Measurements from ENCODE around the gene HEMK1. TPM values are rescaled to one million over a fixed set of nuclear protein-coding genes. Genes with fewer than 3 reads are reported as not detected.
A peak's percentile ranks its signal among the peaks of the same experiment; 100 is the strongest.

Gene HEMK1
- total and polyA plus RNA-seq, 2 of the 4 experiments (the other 2 are of a cell fraction) = 17.2 to 20.8 TPM

- Histone ChIP-seq H2BK15ac (ENCODE audit: low read depth, low read length) (no peak overlapping the region), H4K8ac (ENCODE audit: low read depth in 2 of 2, low read length in 2 of 2) (no peak overlapping the region), H3K4me2 (ENCODE audit: low read depth, low read length) (no peak overlapping the region), H3K4me1 (ENCODE audit: control insufficient read depth, insufficient read depth, low read length) (peaks cover 5% of the 10 kb centered on the region), H3K23ac (ENCODE audit: low read depth, low read length) (no peak overlapping the region), H4K20me1 (ENCODE audit: insufficient read depth, low read length) (no peaks in the 10 kb centered on the region), H3K14ac (replicated peaks; ENCODE audit: low read depth, low read length) (no peak overlapping the region), H2AK5ac (ENCODE audit: low read depth, low read length) (no peak overlapping the region), H3K9ac (ENCODE audit: low read depth, low read length) (no peak overlapping the region), H3K4ac (ENCODE audit: low read depth, low read length) (no peak overlapping the region), H3K36me3 (ENCODE audit: control insufficient read depth, insufficient read depth, low read length) (peaks cover 28% of the 10 kb centered on the region; the same call in 1 of the 2 replicates), H4K91ac (ENCODE audit: insufficient read depth, low read depth, low read length) (no peak overlapping the region), H2AFZ (replicated peaks; ENCODE audit: low read length, poor library complexity) (peak overlapping the region; percentile 14), H3K56ac (ENCODE audit: extremely low read depth, insufficient read depth, low read length) (no peak overlapping the region), H2AK9ac (replicated peaks; ENCODE audit: low read depth, low read length, poor library complexity) (peak overlapping the region; percentile 29), H4K5ac (ENCODE audit: low read depth, low read length) (no peak overlapping the region), H3K27ac (ENCODE audit: insufficient read depth, low read length) (no peak overlapping the region), H3K79me1 (ENCODE audit: low read depth in 1 of 2, low read length in 2 of 2) (peaks cover 13% of the 10 kb centered on the region in 2 experiments; a peak in 3 of 4 replicates), H2BK120ac (ENCODE audit: low read depth, low read length) (no peak overlapping the region), H3K4me3 (ENCODE audit: insufficient read depth, low read depth, low read length) (no peak overlapping the region), H2BK20ac (ENCODE audit: low read depth, low read length) (no peak overlapping the region), H3K18ac (ENCODE audit: low read depth, low read length) (no peak overlapping the region), H3K9me3 (ENCODE audit: control insufficient read depth, insufficient read depth, low read length) (no peaks in the 10 kb centered on the region), H3K27me3 (ENCODE audit: control insufficient read depth, insufficient read depth, low read length) (no peaks in the 10 kb centered on the region), H2BK5ac (ENCODE audit: low read depth, low read length, poor library complexity, severe bottlenecking) (no peak overlapping the region), H3K9me1 (ENCODE audit: insufficient read depth, low read length) (peaks cover 17% of the 10 kb centered on the region)
- intact Hi-C loops (cut with micrococcal nuclease) = no loop called here
- POLR2A ChIA-PET (ENCODE audit: unreplicated experiment) = no interaction called here
- TF ChIP-seq MAFK (IDR thresholded peaks at IDR 0.05; ENCODE audit: low read depth, low read length) = no peak
- TF ChIP-seq RCOR1 (IDR thresholded peaks at IDR 0.05; ENCODE audit: insufficient replicate concordance, low read length) = no peak
- no peak for TF ChIP-seq MXI1 (IDR thresholded peaks at IDR 0.05; ENCODE audit: borderline replicate concordance, low read depth, low read length)
- no peak for TF ChIP-seq CHD1 (IDR thresholded peaks at IDR 0.05; ENCODE audit: low read depth, low read length)
- no peak for TF ChIP-seq RAD21 (IDR thresholded peaks at IDR 0.05; ENCODE audit: low read length)
- TF ChIP-seq FOS (IDR thresholded peaks at IDR 0.05; ENCODE audit: low read depth, low read length) = no peak
- no peak for TF ChIP-seq USF2 (IDR thresholded peaks at IDR 0.05; ENCODE audit: low read depth, low read length)
- no peak for TF ChIP-seq ELK1 (IDR thresholded peaks at IDR 0.05; ENCODE audit: borderline replicate concordance, low read depth, low read length)
- TF ChIP-seq BHLHE40 (IDR thresholded peaks at IDR 0.05; ENCODE audit: low read depth, low read length) = no peak
- TF ChIP-seq CTCF (conservative IDR thresholded peaks at IDR 0.05; ENCODE audit: low read depth, low read length) = no peak
- no peak for TF ChIP-seq SMC3 (IDR thresholded peaks at IDR 0.05; ENCODE audit: low read depth, low read length)
- no peak for TF ChIP-seq RFX5 (IDR thresholded peaks at IDR 0.05; ENCODE audit: low read depth, low read length)
- TF ChIP-seq MAZ (IDR thresholded peaks at IDR 0.05; ENCODE audit: borderline replicate concordance, low read depth, low read length) = no peak
- dilution Hi-C loops (cut with HindIII; ENCODE audit: low sequenced_read_pairs, unreplicated experiment) = no loop called here
- in situ Hi-C loops (cut with MboI; ENCODE audit: low sequenced_read_pairs) = loop anchor here (25.0 kb wide), 1 partner anchor 1080 kb away; no protein-coding TSS in a partner anchor
- DNase-seq (no peak), ATAC-seq (ENCODE audit: low read depth) (no peak)
- WGBS, 2 experiments (ENCODE audit: extremely low coverage in 2 of 2, insufficient read length in 1 of 2) = 92% methylated on average over 21 of the region's 29 CpGs; no CpG with 5 or more reads in 1 of the 2 experiments
- BruUV-seq (replicated peaks) = no TSS peak
- CTCF ChIA-PET = no interaction called here
Measured at GRCh38 chr3:50607271-50608091, 38.2 kb downstream of the HEMK1 start.
